ENCODE data around the gene KIRREL3. TPM values are rescaled to one million over a fixed set of nuclear protein-coding genes. Genes with fewer than 3 reads are reported as not detected.

KIRREL3 gene
- total and polyA plus RNA-seq, 10 donors, result 0.50 to 5.4 (median 2.0) TPM

DNA sequence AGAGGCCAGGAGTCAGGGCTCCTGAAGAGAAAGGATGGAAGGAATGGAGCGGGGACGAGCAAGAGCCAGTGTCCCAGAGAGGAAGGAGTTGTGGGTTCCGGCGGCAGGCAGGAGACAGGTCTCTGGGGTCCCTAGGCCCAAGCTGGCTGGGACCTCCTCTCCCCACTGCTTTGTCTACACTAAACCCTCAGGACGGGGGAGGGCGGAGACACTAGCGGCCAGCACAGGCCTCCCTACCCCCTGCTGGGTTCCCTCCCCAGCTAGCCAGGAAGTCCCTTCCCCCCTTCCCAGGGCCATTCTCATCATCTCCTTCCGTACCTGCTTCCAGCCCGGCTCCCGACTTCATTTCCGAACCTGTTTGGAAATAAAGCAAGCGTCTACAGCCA is 565.6 kb downstream of the KIRREL3 start:
- WGBS, 5 donors, result 67 to 80% (median 70%) methylated on average over 11 to 12 of the region's 12 CpGs
- TF ChIP-seq POLR2A (IDR thresholded peaks at IDR 0.05) (no peak), POLR2AphosphoS5 (IDR thresholded peaks at IDR 0.05) (peak in 2 of 3 donors; percentile 19 to 46)
- intact Hi-C loops (cut with DNase I; ENCODE audit: low total_unique reads), result loop anchor here (5.0 kb wide), 1 partner anchor 47 kb away; no protein-coding TSS in a partner anchor
- Histone ChIP-seq H3K27ac (peak overlapping the region in 6 of 8 donors; percentile 42 to 84 (median 74)), H3K4me1 (peaks cover 8 to 75% (median 34%) of the 10 kb centered on the region in 6 donors), H3K36me3 (no peaks in the 10 kb centered on the region), H3K9me3 (no peaks in the 10 kb centered on the region), H3K27me3 (replicated peaks in 1 of 7) (peaks cover 0 to 5% (median 0%) of the 10 kb centered on the region in 7 donors), H3K4me3 (no peak overlapping the region)
- no peak for DNase-seq

DNA sequence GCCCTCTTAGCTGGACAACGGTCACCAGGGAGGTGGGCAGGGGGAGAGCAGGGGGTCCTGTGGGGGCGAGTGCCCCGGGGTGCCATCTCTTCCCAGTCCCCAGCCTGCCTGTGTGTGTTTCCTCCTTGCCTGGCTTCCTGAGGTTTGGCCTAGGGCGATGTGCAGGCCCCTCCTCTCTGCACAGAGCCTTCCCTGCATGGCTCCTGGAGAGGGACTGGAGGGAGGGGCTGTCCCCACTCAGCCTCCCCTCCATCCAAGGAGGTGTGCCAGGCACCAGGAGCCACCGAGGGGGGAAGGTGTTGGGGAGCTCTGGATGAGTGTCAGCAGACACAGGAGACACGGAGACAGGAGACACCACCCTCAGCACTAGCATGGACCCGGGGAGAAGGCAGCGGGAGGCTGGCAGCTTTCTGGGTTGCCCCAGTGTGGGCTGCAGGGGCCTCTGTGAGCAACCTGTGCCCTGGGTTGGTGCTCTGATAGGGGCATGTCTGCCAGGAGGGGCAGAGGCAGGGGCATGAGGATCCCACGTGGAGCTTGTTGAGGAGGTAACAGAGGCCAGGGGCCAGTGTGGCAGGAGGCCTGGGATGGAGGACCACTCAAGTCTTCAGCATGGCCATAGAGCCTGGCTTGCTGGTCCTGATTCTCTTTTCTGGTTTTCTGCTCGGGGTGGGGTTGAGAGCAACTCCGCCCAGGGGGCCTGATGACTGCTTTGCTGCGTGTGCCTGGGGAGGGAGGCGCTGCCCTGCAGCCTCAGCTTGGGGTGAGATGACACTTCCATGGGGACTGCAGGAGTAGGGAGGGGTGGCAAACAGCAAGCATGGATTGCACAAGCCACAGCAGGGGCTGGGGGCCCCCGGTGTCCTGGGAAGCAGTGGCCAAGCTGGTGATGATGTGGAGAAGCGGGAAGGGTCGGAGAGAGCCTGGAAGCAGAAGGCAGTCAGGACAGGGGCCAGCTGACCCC is 566.3 kb downstream of the KIRREL3 start:
- TF ChIP-seq POLR2AphosphoS5 (IDR thresholded peaks at IDR 0.05) (peak in 1 of 3 donors; percentile 47), POLR2A (IDR thresholded peaks at IDR 0.05) (no peak)
- no peak overlapping the region for H3K4me3 ChIP-seq
- peak overlapping the region in 6 of 8 donors; percentile 42 to 84 (median 74) for H3K27ac ChIP-seq
- peaks cover 8 to 75% (median 34%) of the 10 kb centered on the region in 6 donors for H3K4me1 ChIP-seq
- no peaks in the 10 kb centered on the region for H3K36me3 ChIP-seq
- 60 to 77% (median 74%) methylated on average over 13 to 16 of the region's 16 CpGs for WGBS, 5 donors
- no peak for DNase-seq
- intact Hi-C loops (cut with DNase I; ENCODE audit: low total_unique reads), result no loop called here
- H3K27me3 ChIP-seq (replicated peaks in 1 of 7), result peaks cover 0 to 5% (median 0%) of the 10 kb centered on the region in 7 donors
- H3K9me3 ChIP-seq, result no peaks in the 10 kb centered on the region

DNA sequence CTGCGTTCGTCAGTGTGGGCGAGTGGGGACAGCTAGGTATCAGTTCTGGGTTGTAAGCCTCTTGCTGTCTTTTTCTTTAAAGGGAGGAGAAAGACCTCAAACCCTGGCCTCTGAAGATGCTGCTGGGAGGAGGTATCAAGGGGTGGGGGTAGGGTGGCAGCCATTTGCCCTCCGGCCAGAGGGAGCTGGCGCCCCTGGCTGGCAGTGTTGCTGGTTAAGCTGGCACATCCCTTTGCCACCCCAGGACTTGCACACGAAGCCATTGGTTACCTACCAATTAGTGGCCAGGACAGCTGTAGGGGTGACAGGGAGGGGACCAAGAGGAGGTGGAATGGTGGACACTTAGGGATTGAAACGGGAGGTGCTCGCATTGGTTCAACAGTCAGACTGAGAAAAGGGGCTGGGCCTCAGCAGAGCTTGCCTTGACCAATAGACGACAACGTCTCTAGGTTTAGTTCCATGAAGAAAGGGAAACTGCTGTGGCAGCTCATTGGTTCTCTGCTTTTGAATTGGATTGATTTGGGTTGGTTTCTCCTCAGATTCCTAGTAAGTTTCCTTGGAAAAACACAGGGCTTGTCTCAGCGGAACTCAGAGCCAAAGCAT is 567.2 kb downstream of the KIRREL3 start:
- peaks cover 8 to 68% (median 34%) of the 10 kb centered on the region in 6 donors for H3K4me1 ChIP-seq
- peak overlapping the region in 7 of 8 donors; percentile 15 to 84 (median 72) for H3K27ac ChIP-seq
- H3K4me3 ChIP-seq, result no peak overlapping the region
- WGBS, 5 donors, result 80 to 92% (median 86%) methylated on average over 11 of the region's 11 CpGs
- no peaks in the 10 kb centered on the region for H3K36me3 ChIP-seq
- no peak for DNase-seq
- peaks cover 0 to 5% (median 0%) of the 10 kb centered on the region in 7 donors for H3K27me3 ChIP-seq (replicated peaks in 1 of 7)
- intact Hi-C loops (cut with DNase I; ENCODE audit: low total_unique reads), result no loop called here
- H3K9me3 ChIP-seq, result no peaks in the 10 kb centered on the region
- TF ChIP-seq POLR2AphosphoS5 (IDR thresholded peaks at IDR 0.05) (no peak), POLR2A (IDR thresholded peaks at IDR 0.05) (no peak)
- TF ChIP-seq, protein P1, sequence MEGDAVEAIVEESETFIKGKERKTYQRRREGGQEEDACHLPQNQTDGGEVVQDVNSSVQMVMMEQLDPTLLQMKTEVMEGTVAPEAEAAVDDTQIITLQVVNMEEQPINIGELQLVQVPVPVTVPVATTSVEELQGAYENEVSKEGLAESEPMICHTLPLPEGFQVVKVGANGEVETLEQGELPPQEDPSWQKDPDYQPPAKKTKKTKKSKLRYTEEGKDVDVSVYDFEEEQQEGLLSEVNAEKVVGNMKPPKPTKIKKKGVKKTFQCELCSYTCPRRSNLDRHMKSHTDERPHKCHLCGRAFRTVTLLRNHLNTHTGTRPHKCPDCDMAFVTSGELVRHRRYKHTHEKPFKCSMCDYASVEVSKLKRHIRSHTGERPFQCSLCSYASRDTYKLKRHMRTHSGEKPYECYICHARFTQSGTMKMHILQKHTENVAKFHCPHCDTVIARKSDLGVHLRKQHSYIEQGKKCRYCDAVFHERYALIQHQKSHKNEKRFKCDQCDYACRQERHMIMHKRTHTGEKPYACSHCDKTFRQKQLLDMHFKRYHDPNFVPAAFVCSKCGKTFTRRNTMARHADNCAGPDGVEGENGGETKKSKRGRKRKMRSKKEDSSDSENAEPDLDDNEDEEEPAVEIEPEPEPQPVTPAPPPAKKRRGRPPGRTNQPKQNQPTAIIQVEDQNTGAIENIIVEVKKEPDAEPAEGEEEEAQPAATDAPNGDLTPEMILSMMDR (IDR thresholded peaks at IDR 0.05 in 8 of 11, conservative IDR thresholded peaks at IDR 0.05 in 3 of 11), result no peak

DNA sequence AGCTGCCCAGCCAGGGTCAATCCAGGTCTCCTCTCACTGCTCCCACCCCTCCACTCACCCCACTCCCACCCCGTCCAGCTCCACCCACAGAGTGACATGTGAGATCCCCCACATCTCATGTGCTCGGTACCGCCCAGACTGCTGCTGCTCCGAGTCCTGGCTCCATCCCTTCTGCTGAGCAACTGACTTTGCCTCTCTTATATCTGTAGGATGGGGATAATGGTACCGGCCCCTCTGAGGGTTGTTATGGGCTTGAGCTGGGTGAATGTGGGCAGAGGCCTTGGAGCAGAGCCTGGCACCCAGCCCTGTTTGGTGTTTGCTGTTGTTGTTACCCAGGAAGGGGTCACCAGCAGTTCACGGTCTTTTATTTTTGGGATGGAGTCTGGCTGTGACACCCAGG is 568.0 kb downstream of the KIRREL3 start:
- TF ChIP-seq POLR2A (IDR thresholded peaks at IDR 0.05) (no peak), POLR2AphosphoS5 (IDR thresholded peaks at IDR 0.05) (no peak)
- TF ChIP-seq, protein P1 (IDR thresholded peaks at IDR 0.05 in 8 of 11, conservative IDR thresholded peaks at IDR 0.05 in 3 of 11), result no peak
- H3K4me3 ChIP-seq, result no peak overlapping the region
- 79 to 87% (median 84%) methylated on average over 6 of the region's 6 CpGs for WGBS, 5 donors
- peak overlapping the region in 7 of 8 donors; percentile 15 to 84 (median 72) for H3K27ac ChIP-seq
- no peaks in the 10 kb centered on the region for H3K36me3 ChIP-seq
- intact Hi-C loops (cut with DNase I; ENCODE audit: low total_unique reads), result no loop called here
- DNase-seq, result no peak
- H3K9me3 ChIP-seq, result no peaks in the 10 kb centered on the region
- H3K4me1 ChIP-seq, result peaks cover 8 to 66% (median 34%) of the 10 kb centered on the region in 6 donors
- H3K27me3 ChIP-seq (replicated peaks in 1 of 7), result peaks cover 0 to 5% (median 0%) of the 10 kb centered on the region in 7 donors
